Smooth muscle cell (in vitro differentiated cells): ENCODE results near the gene IGF2BP3. TPM values are rescaled to one million over a fixed set of nuclear protein-coding genes. Genes with fewer than 3 reads are reported as not detected.

Experiments
- DNase-seq: peaks from one replicate; lab custom pipeline; 2025; ENCODE audit not compliant: unreplicated experiment; lab: John Stamatoyannopoulos, UW
- H2AFZ ChIP-seq: fragments of 200-600 bp; sonication (generic); 2 replicates; pipeline ENCODE4 v1.6.0; 2016; ENCODE audit warnings: antibody characterized with exemption, low read depth, mild to moderate bottlenecking
- H3F3A ChIP-seq: fragments of 200-600 bp; sonication (generic); 2 replicates; pipeline ENCODE4 v1.6.0; 2017; ENCODE audit warnings: antibody characterized with exemption, low read depth
- H3K27ac ChIP-seq: fragments of 200-600 bp; sonication (generic); 2 replicates; pipeline ENCODE4 v1.5.1; 2016; ENCODE audit warnings: low read depth, mild to moderate bottlenecking
- H3K27me3 ChIP-seq: fragments of 200-600 bp; sonication (generic); 2 replicates; pipeline ENCODE4 v1.6.1; 2016; ENCODE audit warnings: low read depth, mild to moderate bottlenecking
- H3K36me3 ChIP-seq: fragments of 200-600 bp; sonication (generic); 2 replicates; pipeline ENCODE4 v1.5.1; 2016; ENCODE audit warnings: low read depth
- H3K4me1 ChIP-seq: fragments of 200-600 bp; sonication (generic); 2 replicates; pipeline ENCODE4 v1.5.1; 2016; ENCODE audit warnings: low read depth
- H3K4me2 ChIP-seq: fragments of 200-600 bp; sonication (generic); 2 replicates; pipeline ENCODE4 v1.6.0; 2016; ENCODE audit warnings: mild to moderate bottlenecking
- H3K4me3 ChIP-seq: fragments of 200-600 bp; sonication (generic); 2 replicates; pipeline ENCODE4 v1.5.1; 2016; ENCODE audit warnings: mild to moderate bottlenecking
- H3K79me2 ChIP-seq: fragments of 200-600 bp; sonication (generic); 2 replicates; pipeline ENCODE4 v1.6.0; 2016; ENCODE audit warnings: low read depth, mild to moderate bottlenecking
- H3K9ac ChIP-seq: fragments of 200-600 bp; sonication (generic); 2 replicates; pipeline ENCODE4 v1.6.0; 2016; ENCODE audit warnings: low read depth
- H3K9me3 ChIP-seq: fragments of 200-600 bp; sonication (generic); replicated peaks from 2 replicates; pipeline ENCODE4 v1.5.1; 2016; ENCODE audit warnings: low read depth
- H4K20me1 ChIP-seq: fragments of 200-600 bp; sonication (generic); 2 replicates; pipeline ENCODE4 v1.6.0; 2016; ENCODE audit warnings: low read depth
- CTCF ChIP-seq: fragments of 200-600 bp; sonication (generic); IDR thresholded peaks from 2 replicates; pipeline ENCODE4 v1.5.1; 2017; ENCODE audit warnings: borderline replicate concordance, mild to moderate bottlenecking, antibody characterized with exemption; ENCODE audit not compliant: insufficient read depth, poor library complexity, severe bottlenecking
- WGBS: methylation state at CpG from one replicate; pipeline ENCODE4 v1.1.7; 2016; ENCODE audit warnings: low lambda C conversion rate; 5-methylcytosine and 5-hydroxymethylcytosine counted together
- polyA plus RNA-seq: library from polyadenylated mRNA; unstranded; fragments of >200 nt; fragmentation: Nextera tagmentation; extraction: Ambion mirVana; gene quantifications from 2 replicates; pipeline ENCODE4 v1.2.1, GENCODE V29; 2016
- total RNA-seq: library from RNA; depleted of rRNA; stranded (reverse); fragments of >200 nt; gene quantifications from 2 replicates; pipeline ENCODE4 v1.2.3, GENCODE V29; 2014

The IGF2BP3 gene
- total and polyA plus RNA-seq, 2 experiments from 2014 or later = 7.9 to 35.2 TPM

DNA sequence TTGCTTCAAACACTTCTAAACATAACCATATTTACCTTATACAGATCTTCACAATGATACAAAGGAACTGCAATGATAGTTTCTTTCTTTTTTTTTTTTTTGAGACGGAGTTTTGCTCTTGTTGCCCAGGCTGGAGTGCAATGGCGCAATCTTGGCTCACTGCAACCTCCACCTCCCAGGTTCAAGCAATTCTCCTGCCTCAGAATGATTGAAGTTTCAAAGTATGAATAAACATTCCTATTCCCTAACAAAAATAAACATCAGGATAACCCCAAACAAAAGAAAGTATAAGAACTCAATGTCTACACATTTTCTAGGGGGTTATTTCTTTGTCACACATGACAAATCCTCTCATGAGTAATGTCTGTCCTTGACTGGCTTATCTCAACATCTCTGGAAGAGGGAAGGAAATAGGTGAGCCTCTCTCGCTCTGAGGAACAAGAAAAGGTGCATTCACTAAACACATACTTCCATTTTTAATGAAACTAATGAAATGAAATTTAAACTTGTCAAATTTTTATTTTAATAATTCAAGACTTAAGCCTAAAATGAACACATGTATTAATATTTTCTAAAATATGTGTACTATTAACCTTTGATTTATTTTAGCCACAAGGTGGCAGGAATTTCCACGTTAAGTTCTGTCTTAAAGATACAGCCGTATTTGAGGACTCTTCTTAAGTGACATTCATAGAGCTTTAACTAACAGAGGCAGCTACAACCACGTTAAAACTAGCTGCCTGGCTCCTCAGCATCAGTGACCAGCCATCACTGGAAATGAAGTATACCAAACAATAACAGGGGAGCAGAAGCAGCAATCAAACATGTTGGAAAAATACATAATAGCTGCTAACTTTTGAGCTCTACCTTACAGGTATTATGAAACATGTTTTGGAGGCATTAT is 112.8 kb downstream of the IGF2BP3 start:
- Histone ChIP-seq H3K4me1 (peaks cover 6% of the 10 kb centered on the region), H3K27me3 (no peaks in the 10 kb centered on the region), H3K36me3 (no peaks in the 10 kb centered on the region), H3K4me2 (peak overlapping the region; percentile 20), H4K20me1 (peaks cover 14% of the 10 kb centered on the region), H2AFZ (no peak overlapping the region), H3K9me3 (no peaks in the 10 kb centered on the region), H3K4me3 (peak overlapping the region; percentile 22), H3F3A (no peaks in the 10 kb centered on the region), H3K27ac (peak overlapping the region; percentile 61), H3K79me2 (peaks cover 8% of the 10 kb centered on the region), H3K9ac (no peak overlapping the region)
- no peak for DNase-seq
- 54% methylated on average over 6 of the region's 6 CpGs for WGBS
- TF ChIP-seq CTCF = peak; percentile 36

GRCh38 chr7:23356726-23357125 is 113.6 kb downstream of the IGF2BP3 start:
- no peaks in the 10 kb centered on the region for H3F3A ChIP-seq
- WGBS = 72% methylated on average over 3 of the region's 3 CpGs
- no peak overlapping the region for H3K9ac ChIP-seq
- H3K9me3 ChIP-seq = no peaks in the 10 kb centered on the region
- peaks cover 8% of the 10 kb centered on the region for H3K79me2 ChIP-seq
- no peaks in the 10 kb centered on the region for H3K27me3 ChIP-seq
- H3K27ac ChIP-seq = peak overlapping the region; percentile 61
- H3K4me1 ChIP-seq = peaks cover 10% of the 10 kb centered on the region
- H4K20me1 ChIP-seq = peaks cover 7% of the 10 kb centered on the region
- no peaks in the 10 kb centered on the region for H3K36me3 ChIP-seq
- H2AFZ ChIP-seq = no peak overlapping the region
- TF ChIP-seq CTCF = no peak
- peak overlapping the region; percentile 22 for H3K4me3 ChIP-seq
- H3K4me2 ChIP-seq = no peak overlapping the region
- DNase-seq = no peak

DNA sequence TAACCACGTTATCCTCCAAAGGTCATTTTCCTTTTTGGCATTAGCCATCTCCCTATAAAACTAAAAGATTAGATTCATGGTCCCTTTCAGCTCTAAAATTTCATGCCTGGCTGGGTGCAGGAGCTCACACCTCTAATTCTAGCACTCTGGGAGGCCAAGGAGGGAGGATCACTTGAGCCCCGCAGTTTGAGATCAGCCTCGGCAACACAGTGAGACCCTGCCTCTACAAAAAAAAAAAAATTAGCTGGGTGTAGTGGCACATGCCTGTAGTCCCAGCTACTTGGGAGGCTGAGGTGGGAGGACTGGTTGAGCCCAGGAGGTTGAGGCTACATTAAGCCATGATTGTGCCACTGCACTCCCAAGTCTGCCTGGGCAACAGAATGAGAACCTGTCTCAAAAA is 114.1 kb downstream of the IGF2BP3 start:
- WGBS = 63% methylated on average over 3 of the region's 3 CpGs
- no peak overlapping the region for H3K4me2 ChIP-seq
- peaks cover 8% of the 10 kb centered on the region for H3K79me2 ChIP-seq
- no peak overlapping the region for H3K27ac ChIP-seq
- H3K36me3 ChIP-seq = no peaks in the 10 kb centered on the region
- no peak overlapping the region for H2AFZ ChIP-seq
- H3K27me3 ChIP-seq = no peaks in the 10 kb centered on the region
- DNase-seq = no peak
- H3K4me3 ChIP-seq = no peak overlapping the region
- no peaks in the 10 kb centered on the region for H3K9me3 ChIP-seq
- H3F3A ChIP-seq = no peaks in the 10 kb centered on the region
- no peak overlapping the region for H3K9ac ChIP-seq
- TF ChIP-seq CTCF = no peak
- H4K20me1 ChIP-seq = peaks cover 5% of the 10 kb centered on the region
- H3K4me1 ChIP-seq = peaks cover 16% of the 10 kb centered on the region
